Measurements from ENCODE around the gene DUSP28.

The DUSP28 gene

GRCh38 chr2:240593703-240594451 is 33.7 kb downstream of the DUSP28 start:
- no peak for DNase-seq (ENCODE audit: low read depth)
- H3K4me3 ChIP-seq (ENCODE audit: low read depth, low read length) = no peak overlapping the region

GRCh38 chr2:240594511-240595380 is 34.6 kb downstream of the DUSP28 start:
- no peak overlapping the region for H3K4me3 ChIP-seq (ENCODE audit: low read depth, low read length)
- no peak for DNase-seq (ENCODE audit: low read depth)

GRCh38 chr2:240595381-240596079 is 35.4 kb downstream of the DUSP28 start:
- H3K4me3 ChIP-seq (ENCODE audit: low read depth, low read length) = no peak overlapping the region
- DNase-seq (ENCODE audit: low read depth) = no peak

GRCh38 chr2:240596080-240596460 is 35.9 kb downstream of the DUSP28 start:
- DNase-seq (ENCODE audit: low read depth) = no peak
- H3K4me3 ChIP-seq (ENCODE audit: low read depth, low read length) = no peak overlapping the region

- no peak overlapping the region for H3K4me3 ChIP-seq (ENCODE audit: low read depth, low read length)
- DNase-seq (ENCODE audit: low read depth) = no peak
Observed at GRCh38 chr2:240596491-240596931, 36.4 kb downstream of the DUSP28 start.

- DNase-seq (ENCODE audit: low read depth) = no peak
- no peak overlapping the region for H3K4me3 ChIP-seq (ENCODE audit: low read depth, low read length)
Observed at GRCh38 chr2:240597054-240597418, 36.9 kb downstream of the DUSP28 start.

GRCh38 chr2:240597419-240598181 is 37.4 kb downstream of the DUSP28 start:
- no peak for DNase-seq (ENCODE audit: low read depth)
- no peak overlapping the region for H3K4me3 ChIP-seq (ENCODE audit: low read depth, low read length)

- no peak overlapping the region for H3K4me3 ChIP-seq (ENCODE audit: low read depth, low read length)
- no peak for DNase-seq (ENCODE audit: low read depth)
Observed at GRCh38 chr2:240598311-240598911, 38.3 kb downstream of the DUSP28 start.

GRCh38 chr2:240599141-240599583 is 39.0 kb downstream of the DUSP28 start:
- no peak overlapping the region for H3K4me3 ChIP-seq (ENCODE audit: low read depth, low read length)
- DNase-seq (ENCODE audit: low read depth) = no peak

- DNase-seq (ENCODE audit: low read depth) = no peak
- no peak overlapping the region for H3K4me3 ChIP-seq (ENCODE audit: low read depth, low read length)
Observed at GRCh38 chr2:240600451-240600961, 40.3 kb downstream of the DUSP28 start.

- H3K4me3 ChIP-seq (ENCODE audit: low read depth, low read length) = no peak overlapping the region
- DNase-seq (ENCODE audit: low read depth) = no peak
Observed at GRCh38 chr2:240601061-240601830, 41.1 kb downstream of the DUSP28 start.

- DNase-seq (ENCODE audit: low read depth) = no peak
- H3K4me3 ChIP-seq (ENCODE audit: low read depth, low read length) = no peak overlapping the region
Observed at GRCh38 chr2:240601831-240602160, 41.6 kb downstream of the DUSP28 start.

- no peak overlapping the region for H3K4me3 ChIP-seq (ENCODE audit: low read depth, low read length)
- DNase-seq (ENCODE audit: low read depth) = no peak
Observed at GRCh38 chr2:240602266-240603050, 42.3 kb downstream of the DUSP28 start.

GRCh38 chr2:240603081-240603835 is 43.1 kb downstream of the DUSP28 start:
- H3K4me3 ChIP-seq (ENCODE audit: low read depth, low read length) = no peak overlapping the region
- DNase-seq (ENCODE audit: low read depth) = no peak

GRCh38 chr2:240603846-240604245 is 43.7 kb downstream of the DUSP28 start:
- no peak for DNase-seq (ENCODE audit: low read depth)
- no peak overlapping the region for H3K4me3 ChIP-seq (ENCODE audit: low read depth, low read length)

- DNase-seq (ENCODE audit: low read depth) = no peak
- H3K4me3 ChIP-seq (ENCODE audit: low read depth, low read length) = no peak overlapping the region
Observed at GRCh38 chr2:240604291-240604938, 44.3 kb downstream of the DUSP28 start.
